ENCODE measurements around the gene SLC49A4.

Gene SLC49A4

DNA sequence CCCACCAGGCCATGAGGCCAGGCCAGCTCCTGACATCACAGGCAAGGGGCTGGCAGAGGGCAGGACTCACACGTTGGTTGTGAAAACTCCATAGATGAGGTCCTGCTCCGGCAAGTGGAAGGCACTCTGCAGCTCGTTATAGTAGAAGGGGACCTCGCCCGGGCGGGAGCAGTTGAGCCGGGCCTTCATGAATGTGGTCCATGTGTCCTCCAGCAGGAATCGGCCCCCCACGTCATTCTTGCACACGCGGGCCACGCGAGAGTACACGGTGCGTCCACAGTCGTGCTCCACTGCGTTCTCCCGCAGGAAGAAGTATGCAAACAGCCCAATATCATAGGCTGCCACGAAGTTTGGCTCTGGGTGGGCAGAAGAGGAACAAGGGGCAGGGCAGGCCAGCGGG, 131.5 kb downstream of the SLC49A4 start:
- no peaks in the 10 kb centered on the region for H3K9me3 ChIP-seq (ENCODE audit: insufficient read depth, low read depth, low read length)
- no peak overlapping the region for H3K4me3 ChIP-seq (ENCODE audit: low read length)
- H3K4me1 ChIP-seq (ENCODE audit: insufficient read depth, low read length), result no peaks in the 10 kb centered on the region
- no peak overlapping the region for H3K9ac ChIP-seq (ENCODE audit: low read depth, low read length)
- no peak overlapping the region for H3K27ac ChIP-seq (ENCODE audit: low read length)
- H3K36me3 ChIP-seq (ENCODE audit: insufficient read depth, low read depth, low read length), result no peaks in the 10 kb centered on the region
- H3K27me3 ChIP-seq (ENCODE audit: insufficient read depth, low read length), result peaks cover 33% of the 10 kb centered on the region

DNA sequence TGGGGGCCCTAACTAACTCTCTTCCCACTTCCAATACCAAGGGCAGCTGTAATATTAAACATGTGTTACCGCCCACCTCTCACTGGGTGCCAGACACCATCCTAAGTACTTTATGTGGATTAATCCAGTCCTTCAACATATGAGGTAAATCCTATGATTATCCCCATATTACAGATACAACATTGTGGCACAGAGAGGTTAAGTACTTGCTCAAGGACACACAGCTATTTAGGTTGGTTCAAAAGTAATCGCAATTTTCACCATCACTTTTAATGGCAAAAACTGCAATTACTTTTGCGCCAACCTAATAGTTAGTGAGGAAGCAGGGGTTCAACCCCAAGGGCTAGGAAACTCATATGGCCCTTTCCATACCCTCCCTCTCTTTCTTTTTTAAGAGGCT, 131.9 kb downstream of the SLC49A4 start:
- Histone ChIP-seq H3K36me3 (ENCODE audit: insufficient read depth, low read depth, low read length) (no peaks in the 10 kb centered on the region), H3K4me1 (ENCODE audit: insufficient read depth, low read length) (no peaks in the 10 kb centered on the region), H3K27ac (ENCODE audit: low read length) (no peak overlapping the region), H3K4me3 (ENCODE audit: low read length) (no peak overlapping the region), H3K27me3 (ENCODE audit: insufficient read depth, low read length) (peaks cover 28% of the 10 kb centered on the region), H3K9ac (ENCODE audit: low read depth, low read length) (no peak overlapping the region), H3K9me3 (ENCODE audit: insufficient read depth, low read depth, low read length) (no peaks in the 10 kb centered on the region)

DNA sequence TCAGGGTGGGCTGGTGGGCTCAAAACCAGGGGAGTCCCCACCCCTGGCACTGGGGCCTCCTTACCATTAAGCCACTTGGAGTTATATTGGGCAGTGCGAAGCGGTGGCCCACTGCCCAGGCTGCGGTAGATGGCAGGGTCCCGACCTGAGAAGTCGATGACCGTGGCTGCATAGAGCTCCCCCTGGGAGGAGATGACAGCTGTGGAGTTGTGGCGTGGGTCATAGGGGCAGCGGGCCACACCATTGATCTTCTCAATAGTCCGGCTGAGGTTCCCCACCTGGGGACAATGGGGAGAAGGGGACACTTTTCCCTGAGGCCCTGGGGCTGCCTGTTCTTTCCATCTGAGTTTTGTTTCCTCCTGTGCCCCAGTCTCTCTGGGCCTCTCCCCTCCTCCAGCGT, 132.9 kb downstream of the SLC49A4 start:
- Histone ChIP-seq H3K4me3 (ENCODE audit: low read length) (no peak overlapping the region), H3K9ac (ENCODE audit: low read depth, low read length) (no peak overlapping the region), H3K27ac (ENCODE audit: low read length) (no peak overlapping the region), H3K36me3 (ENCODE audit: insufficient read depth, low read depth, low read length) (no peaks in the 10 kb centered on the region), H3K4me1 (ENCODE audit: insufficient read depth, low read length) (no peaks in the 10 kb centered on the region), H3K9me3 (ENCODE audit: insufficient read depth, low read depth, low read length) (no peaks in the 10 kb centered on the region), H3K27me3 (ENCODE audit: insufficient read depth, low read length) (peaks cover 19% of the 10 kb centered on the region)

DNA sequence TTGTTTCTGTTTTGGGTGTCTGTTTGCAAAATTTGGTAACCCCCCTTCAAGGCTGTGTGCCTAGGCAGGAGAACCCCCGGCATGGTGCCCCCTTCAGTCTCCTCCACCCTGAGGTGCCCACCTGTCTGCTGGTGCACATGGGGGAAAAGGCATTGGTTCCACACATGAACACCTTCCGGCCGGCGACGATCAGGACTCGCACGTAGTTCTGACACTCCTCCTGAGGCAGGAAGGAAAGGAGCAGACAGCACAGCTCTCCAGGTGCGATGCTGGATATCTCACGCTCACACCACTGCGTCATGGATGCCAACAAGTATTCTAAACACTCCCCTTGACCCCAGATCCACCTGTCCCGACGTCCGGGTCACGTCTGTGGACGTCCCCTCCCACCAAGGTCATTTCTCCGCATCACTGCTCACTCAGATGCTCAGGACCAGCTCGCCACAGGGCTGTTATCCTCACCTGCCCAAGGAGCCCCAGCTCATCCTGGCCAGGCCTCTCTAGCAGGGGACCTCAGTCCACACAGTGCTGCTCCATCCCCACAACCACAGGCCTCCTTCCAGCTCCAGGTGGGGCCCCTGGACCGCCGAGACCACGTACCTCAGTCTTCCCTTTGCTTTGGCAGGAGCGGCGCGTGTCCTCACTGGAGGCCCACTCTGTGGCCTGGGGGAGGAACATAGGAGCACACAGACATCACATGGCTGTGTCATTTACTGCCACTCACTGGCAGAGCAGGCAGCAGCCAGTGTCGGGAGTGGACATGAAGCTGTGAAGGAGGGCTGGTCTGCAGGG, 133.7 kb downstream of the SLC49A4 start:
- no peaks in the 10 kb centered on the region for H3K36me3 ChIP-seq (ENCODE audit: insufficient read depth, low read depth, low read length)
- H3K4me3 ChIP-seq (ENCODE audit: low read length), result no peak overlapping the region
- H3K27ac ChIP-seq (ENCODE audit: low read length), result no peak overlapping the region
- no peaks in the 10 kb centered on the region for H3K9me3 ChIP-seq (ENCODE audit: insufficient read depth, low read depth, low read length)
- no peak overlapping the region for H3K9ac ChIP-seq (ENCODE audit: low read depth, low read length)
- peaks cover 10% of the 10 kb centered on the region; the same call in 1 of the 2 replicates for H3K27me3 ChIP-seq (ENCODE audit: insufficient read depth, low read length)
- H3K4me1 ChIP-seq (ENCODE audit: insufficient read depth, low read length), result no peaks in the 10 kb centered on the region

DNA sequence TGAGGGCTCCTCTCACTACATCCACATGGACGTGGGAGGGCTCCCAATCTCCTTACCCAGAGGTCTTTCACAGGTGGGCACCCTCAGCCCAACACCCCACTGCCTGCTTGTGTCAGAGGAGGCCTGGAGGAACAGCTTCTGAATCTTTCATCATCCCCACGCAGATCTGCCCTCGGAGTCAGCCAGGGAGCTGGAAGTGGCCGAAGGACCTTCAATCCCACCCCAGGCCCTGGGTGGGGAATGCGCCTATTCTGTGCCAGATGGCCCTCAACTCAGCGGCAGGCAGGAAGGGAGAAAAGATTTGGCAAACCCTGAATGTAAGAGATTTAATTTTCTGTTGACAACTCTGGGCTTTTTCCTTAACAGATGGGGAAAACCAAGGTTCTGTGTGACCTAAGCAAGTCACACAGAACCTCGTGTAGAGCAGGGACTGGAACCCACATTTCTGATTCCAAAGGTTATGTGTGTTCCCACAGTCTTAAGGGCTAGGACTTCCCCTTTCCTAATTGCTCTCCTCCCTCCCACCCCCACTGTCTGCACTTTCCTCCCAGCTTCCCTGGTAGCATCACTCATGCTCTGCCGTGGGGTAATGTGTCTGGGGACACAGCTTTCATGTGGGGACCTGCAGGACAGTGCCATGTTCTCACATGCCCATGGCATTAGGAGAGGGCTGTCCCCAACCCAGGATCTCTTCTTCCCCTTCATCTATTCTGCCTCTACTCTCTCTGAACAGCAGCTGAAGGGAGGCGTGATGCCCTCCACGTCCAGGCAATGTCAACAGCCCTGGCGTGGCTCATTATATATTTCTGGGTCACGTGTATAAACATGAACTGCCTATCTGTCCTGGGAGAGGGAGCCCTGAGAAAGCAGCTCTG, 134.6 kb downstream of the SLC49A4 start:
- Histone ChIP-seq H3K4me3 (ENCODE audit: low read length) (no peak overlapping the region), H3K36me3 (ENCODE audit: insufficient read depth, low read depth, low read length) (no peaks in the 10 kb centered on the region), H3K9me3 (ENCODE audit: insufficient read depth, low read depth, low read length) (no peaks in the 10 kb centered on the region), H3K4me1 (ENCODE audit: insufficient read depth, low read length) (no peaks in the 10 kb centered on the region), H3K27ac (ENCODE audit: low read length) (no peak overlapping the region), H3K9ac (ENCODE audit: low read depth, low read length) (no peak overlapping the region), H3K27me3 (ENCODE audit: insufficient read depth, low read length) (peaks cover 5% of the 10 kb centered on the region; the same call in 1 of the 2 replicates)

DNA sequence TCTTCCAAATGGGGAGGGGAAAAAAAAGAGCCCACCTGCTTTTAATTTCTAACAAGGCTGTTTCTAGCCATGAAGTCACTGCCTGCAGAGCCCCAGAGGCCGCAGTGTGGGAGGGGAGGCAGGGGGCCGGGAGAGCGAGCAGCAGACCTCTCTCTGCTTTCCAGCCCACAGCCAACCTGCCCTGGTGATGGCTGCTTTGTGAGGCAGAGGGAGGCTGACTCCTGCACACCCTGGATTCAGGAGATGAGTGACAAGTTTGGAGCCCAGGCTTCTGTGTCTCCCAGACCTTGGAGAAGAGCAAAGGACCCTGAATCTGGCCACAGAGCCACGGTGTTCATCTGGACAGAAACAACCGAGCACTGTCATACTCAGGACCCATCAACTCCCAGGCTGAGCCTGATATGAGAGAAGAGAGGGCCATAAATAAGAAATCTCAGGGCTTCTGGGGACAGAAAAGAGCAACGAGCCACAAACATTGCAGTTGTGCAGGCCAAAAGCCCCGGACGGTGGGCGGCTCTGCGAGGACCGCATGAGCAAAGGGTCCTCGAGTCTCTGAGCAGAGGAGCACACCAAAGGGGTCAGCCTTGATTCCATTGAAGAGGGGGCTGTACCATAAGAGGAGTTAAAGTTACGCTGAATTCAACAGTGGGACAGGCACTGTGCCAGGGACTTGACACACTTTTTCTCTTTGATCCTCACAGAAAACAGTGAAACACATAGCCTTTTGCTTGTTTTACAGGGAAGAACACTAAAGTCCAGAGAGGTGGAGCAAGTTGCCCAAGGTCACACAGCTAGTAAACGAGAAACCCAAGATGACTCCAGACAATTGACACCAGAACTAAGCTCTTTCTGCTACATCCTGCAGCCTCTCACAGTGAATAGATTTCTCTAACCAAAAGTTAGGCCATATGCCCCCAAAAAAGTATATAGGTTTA, 135.5 kb downstream of the SLC49A4 start:
- Histone ChIP-seq H3K27me3 (ENCODE audit: insufficient read depth, low read length) (no peaks in the 10 kb centered on the region), H3K4me1 (ENCODE audit: insufficient read depth, low read length) (no peaks in the 10 kb centered on the region), H3K9ac (ENCODE audit: low read depth, low read length) (no peak overlapping the region), H3K36me3 (ENCODE audit: insufficient read depth, low read depth, low read length) (no peaks in the 10 kb centered on the region), H3K27ac (ENCODE audit: low read length) (no peak overlapping the region), H3K4me3 (ENCODE audit: low read length) (no peak overlapping the region), H3K9me3 (ENCODE audit: insufficient read depth, low read depth, low read length) (no peaks in the 10 kb centered on the region)
